ENCODE results near the gene MARCHF6.

The MARCHF6 gene

GRCh38 chr5:10354048-10354872, 765 bp downstream of the MARCHF6 start:
- TF ChIP-seq GATA3 (IDR thresholded peaks at IDR 0.05; ENCODE audit: low read depth, low read length) (no peak), GATA2 (IDR thresholded peaks at IDR 0.05; ENCODE audit: low read depth, low read length) (no peak)

GRCh38 chr5:10355071-10355889, 1.8 kb downstream of the MARCHF6 start:
- TF ChIP-seq GATA3 (IDR thresholded peaks at IDR 0.05; ENCODE audit: low read depth, low read length) (no peak), GATA2 (IDR thresholded peaks at IDR 0.05; ENCODE audit: low read depth, low read length) (no peak)

- TF ChIP-seq GATA3 (IDR thresholded peaks at IDR 0.05; ENCODE audit: low read depth, low read length) = no peak
- no peak for TF ChIP-seq GATA2 (IDR thresholded peaks at IDR 0.05; ENCODE audit: low read depth, low read length)
Observed at GRCh38 chr5:10358999-10359398, 5.5 kb downstream of the MARCHF6 start.

- TF ChIP-seq GATA2 (IDR thresholded peaks at IDR 0.05; ENCODE audit: low read depth, low read length) (no peak), GATA3 (IDR thresholded peaks at IDR 0.05; ENCODE audit: low read depth, low read length) (no peak)
Observed at GRCh38 chr5:10360686-10361085, 7.2 kb downstream of the MARCHF6 start.

DNA sequence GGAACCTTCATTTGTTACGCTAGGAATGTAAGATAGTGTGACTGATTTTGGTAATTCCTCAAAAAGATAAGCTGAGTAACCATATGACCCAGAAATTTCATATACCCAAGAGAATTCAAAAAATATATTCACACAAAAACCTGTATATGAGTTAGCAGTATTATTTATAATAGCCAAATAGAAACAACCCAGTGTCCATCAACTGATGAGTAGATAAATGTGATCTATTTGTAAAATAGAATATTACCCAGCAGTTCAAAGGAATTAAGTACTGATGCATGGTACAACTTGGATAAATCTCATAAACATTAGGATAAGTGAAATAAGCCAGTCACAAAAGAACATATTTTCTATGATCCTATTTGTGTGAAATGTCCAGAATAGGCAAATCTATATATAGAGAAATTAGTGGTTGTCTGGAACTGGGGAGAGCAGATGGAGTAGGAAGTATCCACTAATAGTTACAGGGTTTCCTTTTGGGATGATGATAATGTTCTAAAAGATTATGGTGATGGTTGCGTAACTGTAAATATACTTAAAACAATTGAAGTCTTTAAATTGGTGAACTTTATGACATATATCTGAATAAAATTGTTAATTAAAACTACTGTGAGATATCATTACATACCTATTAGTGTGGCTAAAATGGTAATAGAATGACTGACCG, 10.2 kb downstream of the MARCHF6 start:
- no peak for TF ChIP-seq GATA3 (IDR thresholded peaks at IDR 0.05; ENCODE audit: low read depth, low read length)
- no peak for TF ChIP-seq GATA2 (IDR thresholded peaks at IDR 0.05; ENCODE audit: low read depth, low read length)

DNA sequence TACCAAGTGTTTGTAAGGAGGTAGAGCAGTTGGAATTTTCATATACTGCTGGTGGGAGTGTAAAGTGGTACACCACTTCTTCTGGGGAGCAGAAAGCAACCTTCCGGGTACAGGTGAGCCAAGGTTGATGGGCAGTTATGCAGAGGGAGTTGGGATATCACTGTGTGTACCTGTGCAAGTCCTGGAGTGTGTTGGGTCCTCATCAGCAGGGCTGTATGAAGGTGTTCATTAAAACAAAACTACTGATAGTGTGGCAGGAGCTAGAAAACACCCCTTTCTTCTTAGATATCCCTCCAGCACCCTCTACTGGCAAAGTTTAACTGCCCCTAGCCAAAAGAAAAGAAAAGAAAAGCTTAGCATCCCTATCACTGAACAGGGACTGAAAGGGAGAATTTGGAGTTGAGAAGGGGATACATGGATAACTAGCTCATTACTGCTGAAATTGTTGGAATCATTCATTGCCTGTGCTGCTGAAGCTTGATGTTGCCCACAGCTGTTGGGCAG, 10.7 kb downstream of the MARCHF6 start:
- no peak for TF ChIP-seq GATA3 (IDR thresholded peaks at IDR 0.05; ENCODE audit: low read depth, low read length)
- TF ChIP-seq GATA2 (IDR thresholded peaks at IDR 0.05; ENCODE audit: low read depth, low read length) = no peak

DNA sequence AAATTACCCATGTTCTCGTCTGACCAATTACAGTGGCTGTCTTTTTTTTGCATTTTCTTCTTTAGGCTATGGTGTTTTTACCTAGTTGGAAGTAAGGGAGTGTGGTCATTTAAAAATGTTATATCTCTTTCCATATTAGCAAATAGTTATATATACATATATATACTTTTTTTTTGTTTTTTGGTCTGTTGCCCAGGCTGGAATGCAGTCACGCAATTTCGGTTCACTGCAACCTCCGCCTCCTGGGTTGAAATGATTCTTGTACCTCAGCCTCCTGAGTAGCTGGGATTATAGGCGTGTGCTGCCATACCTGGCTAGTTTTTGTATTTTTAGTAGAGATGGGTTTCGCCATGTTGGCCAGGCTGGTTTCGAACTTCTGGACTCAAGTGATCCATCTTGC, 12.3 kb downstream of the MARCHF6 start:
- no peak for TF ChIP-seq GATA3 (IDR thresholded peaks at IDR 0.05; ENCODE audit: low read depth, low read length)
- no peak for TF ChIP-seq GATA2 (IDR thresholded peaks at IDR 0.05; ENCODE audit: low read depth, low read length)

DNA sequence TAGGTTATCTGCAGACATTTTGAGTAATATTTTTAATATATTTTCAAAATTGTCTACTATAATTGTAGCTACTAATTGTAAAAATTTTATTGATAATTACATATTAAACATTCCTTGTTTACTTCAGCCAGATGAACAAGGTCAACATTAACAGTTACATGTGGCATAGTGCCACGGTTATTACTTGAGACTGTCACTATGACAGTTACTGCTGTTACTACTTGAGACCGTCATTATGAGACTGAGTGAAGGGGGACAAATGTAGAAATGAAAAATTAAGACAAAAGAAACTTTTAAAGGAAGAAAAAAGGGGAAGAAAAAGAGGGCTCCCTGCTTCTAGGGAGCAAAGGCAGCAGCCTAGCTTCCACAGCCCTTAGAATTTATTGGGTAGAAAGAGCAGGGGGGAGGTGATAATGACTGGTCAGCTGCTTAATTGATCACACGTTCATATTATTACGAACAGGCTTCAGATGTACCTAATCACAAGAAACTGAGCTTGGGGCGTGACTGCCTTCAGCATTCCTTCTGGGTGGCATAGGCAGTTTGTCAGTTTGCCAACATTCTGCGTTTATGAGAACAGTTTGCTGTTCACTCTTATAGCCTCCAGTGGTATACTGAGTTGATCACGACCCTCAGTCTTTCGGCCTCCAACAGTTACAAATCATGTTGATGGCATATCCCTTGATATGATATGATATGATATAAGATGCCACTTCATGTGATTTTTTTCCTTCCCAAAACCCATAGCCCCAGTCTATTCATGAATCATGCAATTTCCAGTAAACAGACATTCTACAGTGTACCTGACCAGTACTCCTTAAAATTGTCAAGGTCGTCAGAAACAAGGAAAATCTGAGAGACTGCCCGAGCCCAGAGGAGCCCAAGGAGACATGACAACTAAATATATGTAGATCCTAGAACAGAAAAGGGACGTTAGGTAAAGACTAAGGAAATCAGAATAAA, 13.1 kb downstream of the MARCHF6 start:
- TF ChIP-seq GATA2 (IDR thresholded peaks at IDR 0.05; ENCODE audit: low read depth, low read length) (no peak), GATA3 (IDR thresholded peaks at IDR 0.05; ENCODE audit: low read depth, low read length) (no peak)

DNA sequence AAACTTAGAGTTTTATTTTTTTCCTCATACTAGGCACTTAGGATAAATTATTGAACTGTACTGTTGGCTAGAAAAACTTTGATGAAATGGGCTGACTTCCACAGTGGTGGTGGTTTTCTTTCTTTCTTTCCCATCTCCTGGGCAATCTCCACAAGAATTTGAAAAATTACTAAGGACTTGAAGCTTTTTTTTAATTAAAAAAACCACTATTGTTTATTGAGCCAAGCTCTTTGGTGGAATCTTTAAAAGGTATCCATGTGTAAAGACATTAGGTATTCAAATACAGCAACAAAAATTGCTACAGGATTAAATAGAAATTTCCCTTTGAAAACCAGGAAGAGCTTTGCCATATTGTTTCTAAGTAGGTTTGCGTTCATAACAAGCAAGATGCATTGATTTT, 14.1 kb downstream of the MARCHF6 start:
- TF ChIP-seq GATA2 (IDR thresholded peaks at IDR 0.05; ENCODE audit: low read depth, low read length) = no peak
- TF ChIP-seq GATA3 (IDR thresholded peaks at IDR 0.05; ENCODE audit: low read depth, low read length) = no peak

DNA sequence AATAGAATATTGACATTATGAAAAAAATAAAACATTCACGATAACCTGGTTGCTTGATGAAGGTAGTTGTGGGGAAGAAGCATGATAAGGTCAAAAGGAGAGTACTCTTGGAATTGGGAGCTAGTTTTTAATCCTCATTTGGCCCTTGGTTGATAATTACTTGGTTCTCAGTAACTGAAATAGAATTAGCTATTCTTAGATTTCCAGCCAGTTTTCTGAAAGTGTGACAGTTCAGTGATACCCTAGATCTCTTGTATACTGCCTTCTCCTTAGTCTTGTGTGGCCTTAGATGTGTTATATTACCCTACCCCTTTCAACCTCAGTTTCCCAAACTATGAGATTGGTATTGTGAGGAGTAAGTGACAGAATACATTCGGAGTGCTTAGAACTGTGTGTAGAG, 17.4 kb downstream of the MARCHF6 start:
- TF ChIP-seq GATA2 (IDR thresholded peaks at IDR 0.05; ENCODE audit: low read depth, low read length) = no peak
- TF ChIP-seq GATA3 (IDR thresholded peaks at IDR 0.05; ENCODE audit: low read depth, low read length) = no peak

GRCh38 chr5:10372726-10373709, 19.5 kb downstream of the MARCHF6 start:
- no peak for TF ChIP-seq GATA2 (IDR thresholded peaks at IDR 0.05; ENCODE audit: low read depth, low read length)
- TF ChIP-seq GATA3 (IDR thresholded peaks at IDR 0.05; ENCODE audit: low read depth, low read length) = no peak
